ENCODE measurements around the gene SORCS3. TPM values are rescaled to one million over a fixed set of nuclear protein-coding genes. Genes with fewer than 3 reads are reported as not detected.

The SORCS3 gene
- total and polyA plus RNA-seq, 4 donors = 0.14 TPM; not detected in 3

GRCh38 chr10:104844073-104844472 is 203.0 kb downstream of the SORCS3 start:
- 77 to 88% methylated on average over 3 of the region's 3 CpGs for WGBS, 2 donors
- TF ChIP-seq CTCF (IDR thresholded peaks at IDR 0.05; ENCODE audit: control extremely low read depth, extremely low read depth) = no peak
- Histone ChIP-seq H3K27ac (ENCODE audit: low read depth in 1 of 2, low read length in 1 of 2) (no peak overlapping the region), H3K36me3 (ENCODE audit: control insufficient read depth in 4 of 4, insufficient read depth in 4 of 4, low read length in 4 of 4) (no peaks in the 10 kb centered on the region), H3K9ac (ENCODE audit: insufficient read depth in 1 of 2, low read length in 2 of 2) (no peak overlapping the region), H3K9me3 (ENCODE audit: control insufficient read depth in 4 of 4, insufficient read depth in 3 of 4, low read length in 3 of 4) (peaks cover 0 to 2% (median 0%) of the 10 kb centered on the region in 4 donors), H3K4me3 (no peak overlapping the region), H3K4me1 (ENCODE audit: control insufficient read depth in 5 of 5, insufficient read depth in 5 of 5, low read length in 5 of 5) (no peaks in the 10 kb centered on the region), H3K27me3 (ENCODE audit: control insufficient read depth in 3 of 3, insufficient read depth in 3 of 3, low read length in 2 of 3) (no peaks in the 10 kb centered on the region)
- DNase-seq (no peak), ATAC-seq (ENCODE audit: insufficient read depth, low FRiP score) (no peak)

- no peaks in the 10 kb centered on the region for H3K27me3 ChIP-seq (ENCODE audit: control insufficient read depth in 3 of 3, insufficient read depth in 3 of 3, low read length in 2 of 3)
- H3K4me3 ChIP-seq = no peak overlapping the region
- whole genome bisulfite sequencing, 2 donors = 85 to 87% methylated on average over 5 of the region's 5 CpGs
Measured at GRCh38 chr10:104850023-104850422, 208.9 kb downstream of the SORCS3 start.

GRCh38 chr10:104867966-104868598 is 227.0 kb downstream of the SORCS3 start:
- H3K27me3 ChIP-seq (ENCODE audit: control insufficient read depth in 3 of 3, insufficient read depth in 3 of 3, low read length in 2 of 3) = no peaks in the 10 kb centered on the region
- H3K4me3 ChIP-seq = no peak overlapping the region
- H3K9me3 ChIP-seq (ENCODE audit: control insufficient read depth in 4 of 4, insufficient read depth in 3 of 4, low read length in 3 of 4) = peaks cover 0 to 2% (median 0%) of the 10 kb centered on the region in 4 donors
- no peaks in the 10 kb centered on the region for H3K4me1 ChIP-seq (ENCODE audit: control insufficient read depth in 5 of 5, insufficient read depth in 5 of 5, low read length in 5 of 5)
- ATAC-seq (ENCODE audit: insufficient read depth, low FRiP score) (no peak), DNase-seq (peak in 1 of 3 donors; percentile 23)
- no peak overlapping the region for H3K9ac ChIP-seq (ENCODE audit: insufficient read depth in 1 of 2, low read length in 2 of 2)
- TF ChIP-seq CTCF (IDR thresholded peaks at IDR 0.05; ENCODE audit: control extremely low read depth, extremely low read depth) = no peak
- WGBS, 2 donors = 69 to 81% methylated on average over 6 of the region's 6 CpGs
- no peak overlapping the region for H3K27ac ChIP-seq (ENCODE audit: low read depth in 1 of 2, low read length in 1 of 2)
- no peaks in the 10 kb centered on the region for H3K36me3 ChIP-seq (ENCODE audit: control insufficient read depth in 4 of 4, insufficient read depth in 4 of 4, low read length in 4 of 4)

More at GRCh38 chr10:104850023-104850422, 208.9 kb downstream of the SORCS3 start:
- no peak overlapping the region for H3K27ac ChIP-seq (ENCODE audit: low read depth in 1 of 2, low read length in 1 of 2)
- no peaks in the 10 kb centered on the region for H3K9me3 ChIP-seq (ENCODE audit: control insufficient read depth in 4 of 4, insufficient read depth in 3 of 4, low read length in 3 of 4)
- no peak overlapping the region for H3K9ac ChIP-seq (ENCODE audit: insufficient read depth in 1 of 2, low read length in 2 of 2)
- DNase-seq (no peak), ATAC-seq (ENCODE audit: insufficient read depth, low FRiP score) (no peak)
- no peaks in the 10 kb centered on the region for H3K36me3 ChIP-seq (ENCODE audit: control insufficient read depth in 4 of 4, insufficient read depth in 4 of 4, low read length in 4 of 4)
- H3K4me1 ChIP-seq (ENCODE audit: control insufficient read depth in 5 of 5, insufficient read depth in 5 of 5, low read length in 5 of 5) = no peaks in the 10 kb centered on the region
- no peak for TF ChIP-seq CTCF (IDR thresholded peaks at IDR 0.05; ENCODE audit: control extremely low read depth, extremely low read depth)

DNA sequence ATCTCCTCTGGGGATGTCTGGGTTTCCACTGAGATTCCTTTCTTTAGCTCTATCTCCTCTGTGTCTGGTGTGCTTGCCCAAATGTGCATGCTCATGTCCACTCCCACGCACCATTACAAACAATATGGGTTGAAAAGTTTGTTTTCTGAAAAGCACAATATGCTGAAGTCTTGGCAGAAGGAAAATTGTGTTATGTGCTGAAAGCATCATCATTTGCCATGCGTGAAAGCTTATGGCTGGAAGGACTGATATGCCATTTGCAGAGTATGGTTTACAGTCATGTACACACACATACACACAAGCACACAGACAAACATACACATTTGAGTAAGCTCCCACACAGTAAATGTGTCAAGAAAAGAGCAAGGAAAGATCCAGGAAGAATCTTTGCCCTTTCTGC is 231.6 kb downstream of the SORCS3 start:
- no peaks in the 10 kb centered on the region for H3K36me3 ChIP-seq (ENCODE audit: control insufficient read depth in 4 of 4, insufficient read depth in 4 of 4, low read length in 4 of 4)
- DNase-seq (no peak), ATAC-seq (ENCODE audit: insufficient read depth, low FRiP score) (no peak)
- no peaks in the 10 kb centered on the region for H3K4me1 ChIP-seq (ENCODE audit: control insufficient read depth in 5 of 5, insufficient read depth in 5 of 5, low read length in 5 of 5)
- 86 to 88% methylated on average over 2 of the region's 2 CpGs for WGBS, 2 donors
- no peak overlapping the region for H3K9ac ChIP-seq (ENCODE audit: insufficient read depth in 1 of 2, low read length in 2 of 2)
- H3K9me3 ChIP-seq (ENCODE audit: control insufficient read depth in 4 of 4, insufficient read depth in 3 of 4, low read length in 3 of 4) = peaks cover 0 to 2% (median 0%) of the 10 kb centered on the region in 4 donors
- no peak overlapping the region for H3K27ac ChIP-seq (ENCODE audit: low read depth in 1 of 2, low read length in 1 of 2)
- no peak for TF ChIP-seq CTCF (IDR thresholded peaks at IDR 0.05; ENCODE audit: control extremely low read depth, extremely low read depth)
- no peaks in the 10 kb centered on the region for H3K27me3 ChIP-seq (ENCODE audit: control insufficient read depth in 3 of 3, insufficient read depth in 3 of 3, low read length in 2 of 3)
- no peak overlapping the region for H3K4me3 ChIP-seq

Measured in lung (tissue), 12 donors.